HuH-7.5 (cell line): ENCODE results near the gene COMMD3.
"Not testable (repeated sequence)": the region's sequence is repeated elsewhere in the genome, so short reads cannot be mapped to it uniquely, and the experiment has no call there.

Experiments
- DNase-seq: peaks from one replicate; pipeline ENCODE4 v3.0.0; 2011; ENCODE audit warnings: low spot score

The COMMD3 gene

DNA sequence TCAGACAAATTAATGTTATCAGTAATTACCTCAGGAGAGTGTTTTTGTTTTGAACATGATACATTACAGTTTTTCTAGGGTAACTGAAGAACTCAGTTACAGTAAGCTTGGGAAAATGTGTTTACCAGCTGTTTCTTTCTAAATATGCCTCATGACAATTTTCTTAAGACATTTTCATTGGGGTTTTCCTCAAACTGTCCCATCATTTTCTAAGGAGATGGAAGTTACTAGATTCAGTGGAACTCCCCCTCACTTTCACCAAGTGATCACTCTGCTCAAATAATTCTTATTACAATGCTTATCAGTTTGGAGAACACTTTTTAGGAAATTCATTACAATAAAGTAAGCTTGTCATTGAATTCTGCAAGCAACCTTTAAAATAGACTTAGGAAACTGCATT, 22.7 kb downstream of the COMMD3 start:
- no peak for DNase-seq

DNA sequence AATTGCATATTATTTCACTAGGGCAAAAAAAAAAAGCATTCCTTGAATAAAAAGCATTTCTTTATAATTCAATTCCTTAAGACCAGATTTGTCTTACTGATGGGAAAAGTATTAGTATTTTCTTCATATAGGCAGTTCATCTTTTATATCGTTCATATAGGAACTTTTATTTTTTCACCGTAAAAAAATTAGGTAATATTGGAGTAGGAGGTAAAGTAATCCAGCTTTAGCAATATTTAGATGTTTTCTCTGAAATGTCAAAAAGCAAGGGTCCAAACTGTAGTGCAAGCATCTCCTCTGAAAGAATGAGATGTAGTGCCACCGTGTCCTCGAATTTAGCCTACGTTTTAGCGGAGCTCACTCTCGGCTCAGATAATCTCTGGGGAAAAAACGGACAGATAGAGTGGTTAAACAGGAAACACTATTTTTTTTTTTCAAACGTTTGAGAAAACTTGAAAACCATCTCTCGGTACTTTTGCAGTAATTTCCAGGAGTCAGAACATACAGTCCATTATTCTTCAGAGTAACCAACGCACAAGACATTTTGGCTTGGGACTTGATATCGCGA, 23.7 kb downstream of the COMMD3 start:
- DNase-seq, result no peak

DNA sequence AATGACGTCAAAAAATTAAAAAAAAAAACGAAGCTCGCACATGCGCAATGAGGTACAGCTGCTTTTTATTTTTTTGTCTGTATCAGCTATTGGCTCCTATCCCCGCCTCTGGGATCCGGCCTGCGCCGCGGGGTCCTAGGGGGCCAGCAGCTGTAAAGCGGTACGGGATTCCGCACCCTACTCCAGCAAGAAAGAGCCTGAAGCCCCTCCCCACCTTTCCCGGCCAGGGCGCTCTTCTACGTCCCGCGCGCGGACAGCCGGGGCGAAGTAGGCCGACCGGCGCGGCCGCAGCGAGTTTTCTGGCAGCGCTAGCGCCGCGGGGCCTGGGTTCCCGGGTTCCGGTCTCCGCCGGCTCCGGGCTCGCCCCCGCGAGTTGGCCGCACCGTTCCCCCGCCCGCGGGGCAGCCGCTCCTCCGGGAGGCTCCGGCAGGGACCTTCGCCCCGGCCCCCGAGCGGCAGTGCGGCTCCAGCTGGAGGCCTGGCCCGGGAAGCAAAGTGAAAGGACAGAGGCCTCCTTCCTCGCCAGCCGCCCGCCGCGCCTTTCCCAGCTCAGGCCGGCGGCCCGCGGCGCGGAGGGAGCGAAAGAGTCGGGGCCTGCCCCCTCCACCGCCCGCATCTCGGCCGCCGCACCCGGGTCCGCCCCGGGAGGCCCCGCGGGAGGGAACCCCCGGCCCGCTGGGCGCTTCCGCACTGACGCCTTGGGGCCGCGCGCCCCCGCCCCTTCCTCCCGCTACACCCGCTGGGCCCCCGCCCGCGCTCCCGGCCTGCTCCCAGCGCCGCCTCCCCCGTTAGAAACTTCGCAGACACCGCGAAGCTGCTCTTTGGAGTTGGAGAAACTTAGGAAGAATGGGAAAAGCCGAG, 24.4 kb downstream of the COMMD3 start:
- peak; percentile 83 for DNase-seq

DNA sequence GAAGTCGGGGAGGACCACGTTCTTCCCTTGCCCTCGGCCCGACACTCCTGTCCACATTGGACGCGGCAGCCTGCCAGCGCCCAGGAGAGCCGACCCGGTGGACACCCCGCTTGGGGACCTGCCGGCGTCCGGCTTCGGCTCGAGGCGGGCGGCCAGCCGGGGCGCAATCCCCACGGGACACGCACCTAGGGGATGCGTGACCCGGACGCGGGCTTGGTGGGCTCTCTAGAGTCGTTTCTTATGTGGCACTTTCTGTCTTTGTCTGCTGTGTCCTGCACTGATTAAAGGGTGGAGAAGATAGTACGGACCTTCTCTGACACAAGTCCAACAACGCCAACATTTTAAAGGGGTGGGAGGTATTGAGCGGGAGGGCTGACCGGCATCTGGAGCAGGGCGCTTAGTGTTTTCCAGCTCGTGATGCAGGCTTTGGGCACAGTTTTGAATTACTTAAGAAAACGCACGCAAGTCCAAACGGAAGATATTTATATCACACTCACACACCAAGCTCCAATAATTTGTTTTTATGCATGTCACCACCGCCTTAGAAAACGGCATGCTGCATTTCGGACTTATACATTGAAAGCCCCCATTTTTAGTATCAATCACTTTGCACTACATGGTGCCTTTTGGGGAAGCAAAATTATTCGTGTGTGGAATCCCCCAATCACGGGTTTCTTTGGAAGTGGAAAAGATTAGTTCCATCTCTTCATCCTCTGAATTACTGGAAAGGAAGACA, 25.2 kb downstream of the COMMD3 start:
- no peak for DNase-seq

DNA sequence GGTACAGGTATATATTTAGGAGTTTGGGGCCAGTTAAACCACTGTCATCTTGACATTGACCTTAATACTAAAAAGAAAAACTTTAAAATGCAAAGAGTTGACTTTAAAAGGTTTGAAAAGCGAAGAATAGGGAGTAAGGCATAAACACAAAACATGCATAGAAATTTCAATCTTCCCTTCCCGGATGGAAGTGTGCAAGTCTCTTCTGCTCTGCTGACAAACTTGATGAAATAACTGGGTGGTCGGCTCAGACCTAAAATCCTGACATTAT, 25.7 kb downstream of the COMMD3 start:
- no peak for DNase-seq

DNA sequence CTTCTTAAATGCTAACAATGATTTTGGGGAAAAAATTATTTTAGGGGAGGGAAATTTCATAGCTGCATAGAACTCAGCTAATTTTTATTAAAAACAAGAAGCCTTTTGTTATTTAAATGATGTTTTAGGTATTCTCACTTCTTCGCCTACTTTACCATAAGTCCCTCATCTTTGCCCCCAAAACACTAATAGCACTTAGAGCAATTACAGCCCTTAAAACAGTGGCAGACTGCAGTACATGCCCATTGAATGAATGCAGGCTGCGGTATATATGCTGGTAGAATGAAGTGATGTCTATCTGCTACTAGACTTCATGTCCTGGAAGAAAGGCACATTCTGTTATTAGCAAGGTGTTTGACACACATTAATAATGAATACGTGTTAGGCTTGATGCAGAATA, 26.2 kb downstream of the COMMD3 start:
- no peak for DNase-seq

DNA sequence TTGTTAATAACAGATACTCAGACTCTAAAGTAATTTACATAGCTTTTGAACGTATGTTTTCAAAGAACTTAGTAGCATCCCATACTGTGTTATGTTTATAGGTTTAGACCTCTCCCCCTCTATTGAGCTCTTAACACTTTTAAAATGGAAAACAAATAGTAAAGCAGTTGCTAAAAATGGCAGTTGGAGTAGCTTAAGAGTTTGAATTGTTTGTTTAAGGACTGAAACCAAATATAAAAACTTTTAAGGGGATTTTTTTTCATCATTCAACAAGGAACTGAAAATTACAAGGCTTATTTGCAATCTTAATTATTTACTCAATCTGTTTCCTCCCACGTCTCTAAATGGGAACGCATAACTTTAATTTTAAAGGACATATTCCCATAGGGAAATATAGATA, 27.5 kb downstream of the COMMD3 start:
- no peak for DNase-seq

DNA sequence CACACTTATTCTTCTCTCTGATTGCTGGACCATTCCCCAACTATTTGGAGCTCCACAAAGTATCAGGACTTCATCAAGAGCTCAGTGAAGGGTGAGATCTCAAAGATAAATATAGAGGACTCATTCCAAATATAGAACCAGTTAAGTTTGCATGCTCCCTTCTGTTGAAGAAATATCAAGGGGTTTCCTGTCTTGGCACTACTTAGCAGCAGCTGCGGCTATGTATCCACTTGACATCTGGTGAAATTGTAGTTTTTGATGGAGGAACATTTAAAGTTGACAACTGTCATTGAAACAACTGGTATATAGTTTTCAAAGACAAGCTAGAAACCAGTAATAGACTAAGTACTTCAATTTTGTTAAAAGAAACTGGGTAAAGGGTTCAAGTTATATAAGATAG, 28.1 kb downstream of the COMMD3 start:
- DNase-seq, result no peak

DNA sequence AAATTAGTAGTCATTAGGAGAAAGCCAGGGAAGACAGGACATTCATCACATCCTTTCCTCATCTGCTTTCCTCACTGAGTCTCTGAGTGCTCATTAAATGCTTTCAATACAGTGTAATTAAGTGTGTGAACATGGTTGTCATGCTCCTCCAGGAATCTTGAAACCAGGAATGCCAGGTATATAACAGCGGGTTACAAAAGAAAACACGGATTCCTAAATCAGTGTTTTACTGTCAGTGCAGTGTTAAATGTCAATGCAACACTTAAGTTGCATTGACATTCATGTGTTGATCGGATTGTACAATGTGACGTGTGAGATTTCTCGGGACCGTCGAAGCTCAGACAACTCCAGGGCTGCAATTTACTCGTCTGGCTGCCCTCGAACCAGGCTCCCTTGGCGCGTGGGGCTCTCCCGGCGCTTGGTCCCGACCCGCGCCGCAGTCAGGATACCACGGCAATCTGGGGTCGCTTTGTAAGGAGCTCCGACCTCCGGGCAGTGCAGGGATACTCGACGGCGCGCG, 28.7 kb downstream of the COMMD3 start:
- no peak for DNase-seq

DNA sequence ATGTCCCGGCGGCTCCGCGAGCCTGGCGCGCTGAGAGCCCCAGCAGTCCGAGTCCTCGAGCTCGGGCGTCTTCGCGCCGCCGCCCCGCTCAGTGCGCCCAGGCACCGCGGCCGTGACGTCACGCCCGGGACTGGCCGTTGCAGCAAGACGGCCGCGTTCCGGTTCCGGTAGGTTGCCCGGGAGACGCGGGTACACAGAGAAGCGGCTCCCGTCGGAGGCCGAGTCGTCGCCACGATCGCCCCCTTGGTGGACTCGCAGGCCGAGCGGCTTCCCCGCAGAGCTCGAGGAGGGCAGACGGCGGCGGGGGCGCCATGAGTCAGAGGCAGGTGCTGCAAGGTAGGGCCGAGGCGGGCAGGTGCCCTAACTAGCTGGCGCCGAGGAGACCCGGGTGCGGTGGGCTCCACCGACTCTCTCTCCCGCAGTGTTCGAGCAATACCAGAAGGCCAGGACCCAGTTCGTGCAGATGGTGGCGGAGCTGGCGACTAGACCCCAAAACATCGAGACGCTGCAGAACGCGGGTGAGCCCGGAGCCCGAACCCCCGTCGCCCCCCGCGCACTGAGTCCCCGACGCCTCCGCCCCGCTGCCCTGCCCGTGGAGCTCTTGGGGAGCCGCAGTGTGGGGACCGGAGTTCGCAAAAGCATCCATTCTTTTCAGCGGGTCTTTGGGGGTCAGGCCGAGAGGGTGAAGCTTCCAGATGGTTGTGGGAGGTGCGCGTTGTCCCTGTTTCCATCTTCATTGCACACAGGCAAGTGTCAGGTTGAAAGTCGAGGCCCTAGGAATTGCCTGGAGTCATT, 29.3 kb downstream of the COMMD3 start, which contains the start of gene SPAG6:
Gene SPAG6 (plus strand): TSS at position 196 of the 795 bp plus-strand sequence. CDS start 116 bp downstream, at position 312.
- DNase-seq, result no peak

DNA sequence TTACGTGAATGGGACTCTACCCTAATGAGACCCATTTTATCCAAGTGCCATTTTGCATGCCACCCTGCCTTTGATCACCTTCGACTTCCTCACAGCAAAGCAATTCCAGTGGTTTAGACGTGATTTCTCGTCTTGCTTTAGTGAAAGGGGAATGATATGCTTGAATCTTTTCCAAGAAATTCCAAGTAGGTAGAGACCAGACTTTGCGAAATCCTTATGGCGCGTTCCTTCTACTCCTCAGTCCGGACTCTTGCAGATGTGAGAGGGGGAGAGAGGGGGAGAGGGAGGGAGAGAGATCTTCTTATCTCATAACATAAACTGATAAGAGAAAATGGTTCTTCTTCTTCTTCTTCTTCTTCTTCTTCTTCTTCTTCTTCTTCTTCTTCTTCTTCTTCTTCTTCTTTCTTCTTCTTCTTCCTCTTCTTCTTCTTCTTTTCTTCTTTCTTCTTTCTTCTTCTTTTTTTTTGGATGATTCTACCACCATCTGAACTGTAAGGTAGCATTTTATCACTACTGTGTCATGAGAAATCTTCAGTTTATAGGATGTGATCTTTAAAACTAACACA, 30.0 kb downstream of the COMMD3 start:
- no peak for DNase-seq

DNA sequence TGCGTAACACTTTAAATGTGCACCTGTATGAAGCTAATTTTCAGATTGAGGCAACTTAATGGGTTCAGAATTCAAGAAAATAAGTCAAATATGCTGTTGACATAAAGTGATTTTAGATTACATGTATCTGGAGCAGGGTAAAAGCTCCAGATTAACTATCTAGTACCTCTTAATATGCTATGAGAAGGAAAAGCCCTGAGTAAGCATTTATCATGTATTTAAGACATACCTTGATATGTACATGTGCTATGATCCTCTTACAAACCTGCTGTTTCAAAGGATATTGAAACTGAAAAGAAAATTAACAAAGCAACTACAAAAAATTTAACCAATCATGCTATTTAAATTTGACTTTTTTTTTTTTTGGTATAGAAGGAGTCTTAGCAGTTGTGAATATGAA, 33.6 kb downstream of the COMMD3 start:
- no peak for DNase-seq

DNA sequence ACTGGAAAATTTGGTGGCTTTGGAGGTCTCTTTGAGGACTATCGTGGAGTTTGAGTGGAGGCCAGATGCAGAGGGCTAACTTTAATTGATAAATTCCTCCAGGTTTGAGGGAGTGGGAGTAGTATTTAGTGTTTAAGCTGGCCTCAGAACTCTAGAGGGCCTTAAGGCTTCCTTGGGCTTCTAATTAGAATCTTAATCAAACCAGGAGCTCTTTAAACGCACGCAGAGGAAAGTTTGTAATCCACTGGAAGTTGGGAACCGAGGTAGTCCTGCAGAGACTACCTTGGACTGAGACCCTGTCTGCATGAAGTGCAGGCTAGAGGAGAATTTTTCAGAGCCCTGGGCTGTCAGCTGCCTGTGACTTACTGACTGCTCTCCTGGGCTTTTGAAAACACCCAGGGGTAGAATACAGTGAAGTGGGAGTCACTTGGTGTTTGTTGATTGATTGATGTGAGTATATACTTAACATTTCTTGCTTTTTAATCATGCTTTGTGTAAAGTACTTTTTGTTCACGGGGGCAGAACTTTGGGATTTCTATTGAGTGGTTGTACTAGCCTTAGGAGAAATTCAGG, 35.0 kb downstream of the COMMD3 start:
- DNase-seq, result no peak

DNA sequence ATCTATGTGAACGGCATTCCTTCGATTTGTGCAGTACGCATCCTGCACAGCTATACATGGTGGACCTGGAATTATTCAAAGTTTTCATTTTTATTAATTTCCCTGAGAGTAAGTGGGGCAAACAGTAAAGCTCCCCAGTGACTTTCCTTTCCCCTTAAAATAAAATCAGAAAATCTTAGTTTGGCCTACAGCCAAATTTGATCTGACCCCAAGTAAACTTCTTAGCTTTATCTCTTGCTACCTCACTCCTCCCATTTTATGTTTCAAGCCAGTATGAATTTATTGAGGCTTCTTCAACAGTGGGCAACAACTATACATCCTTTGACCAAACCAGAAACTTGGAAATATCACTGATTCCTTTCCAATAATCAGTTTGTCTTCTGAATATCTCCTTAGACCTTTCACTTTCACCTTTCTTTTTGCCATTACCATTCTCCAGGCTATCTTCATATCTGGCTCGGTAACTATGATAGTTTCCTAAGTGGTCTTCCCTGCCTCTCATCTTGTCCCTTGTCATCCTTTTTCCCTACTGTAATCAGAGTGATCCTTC, 40.2 kb downstream of the COMMD3 start:
- no peak for DNase-seq

DNA sequence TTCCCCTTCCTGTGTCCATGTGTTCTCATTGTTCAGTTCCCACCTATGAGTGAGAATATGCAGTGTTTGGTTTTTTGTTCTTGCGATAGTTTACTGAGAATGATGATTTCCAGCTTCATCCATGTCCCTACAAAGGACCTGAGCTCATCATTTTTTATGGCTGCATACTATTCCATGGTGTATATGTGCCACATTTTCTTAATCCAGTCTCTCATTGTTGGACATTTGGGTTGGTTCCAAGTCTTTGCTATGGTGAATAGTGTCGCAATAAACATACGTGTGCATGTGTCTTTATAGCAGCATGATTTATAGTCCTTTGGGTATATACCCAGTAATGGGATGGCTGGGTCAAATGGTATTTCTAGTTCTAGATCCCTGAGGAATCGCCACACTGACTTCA, 41.6 kb downstream of the COMMD3 start:
- DNase-seq, result not testable (repeated sequence)

DNA sequence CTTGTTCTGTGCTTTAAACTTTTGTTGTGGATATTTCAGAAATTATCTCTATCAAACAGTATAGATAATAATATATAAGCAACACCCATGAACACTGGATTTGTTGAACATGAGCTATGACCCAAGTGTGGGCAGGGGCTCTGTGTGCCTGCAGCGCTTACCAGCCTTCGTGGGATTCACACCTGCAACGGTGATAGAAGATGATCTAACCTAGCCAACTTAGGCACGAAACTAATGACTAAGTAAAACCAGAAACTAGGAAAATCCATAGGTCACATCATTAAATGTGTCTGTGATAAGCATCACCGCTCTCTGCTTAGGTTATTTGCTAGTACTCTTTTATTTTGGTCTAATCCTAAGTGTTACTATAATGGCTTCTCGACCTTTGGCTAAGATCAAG, 47.1 kb downstream of the COMMD3 start:
- DNase-seq, result no peak

DNA sequence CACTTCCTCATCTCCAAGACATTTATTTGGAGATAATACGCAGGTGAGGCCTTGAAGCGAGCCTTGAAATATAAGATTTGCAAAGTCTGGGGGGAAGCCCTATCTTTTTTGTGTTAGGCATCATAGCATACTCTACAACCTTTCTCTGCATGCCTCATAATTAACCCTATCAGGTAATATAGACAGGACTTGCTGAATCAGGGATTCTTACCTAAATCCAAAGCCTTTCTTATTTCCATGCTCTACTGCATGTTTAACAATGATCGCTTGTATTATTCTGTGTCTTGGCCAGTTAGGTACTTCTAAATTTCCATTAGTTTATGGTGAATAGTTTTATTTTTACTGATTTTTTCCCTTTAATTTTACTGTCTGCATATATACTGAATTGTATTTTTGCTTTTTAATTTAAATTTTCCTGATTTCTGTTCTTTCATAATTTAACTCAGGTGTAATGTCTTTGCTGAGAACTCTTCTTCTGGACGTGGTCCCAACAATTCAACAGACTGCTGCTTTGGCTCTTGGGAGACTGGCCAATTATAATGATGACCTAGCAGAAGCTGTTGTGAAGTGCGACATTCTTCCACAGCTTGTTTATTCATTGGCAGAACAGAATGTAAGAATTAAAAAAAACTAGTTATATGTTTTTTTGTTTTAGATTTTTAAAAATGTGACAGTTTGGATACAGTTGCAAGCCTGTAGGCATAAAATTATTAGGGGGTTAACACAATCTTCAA, 48.4 kb downstream of the COMMD3 start:
- no peak for DNase-seq

DNA sequence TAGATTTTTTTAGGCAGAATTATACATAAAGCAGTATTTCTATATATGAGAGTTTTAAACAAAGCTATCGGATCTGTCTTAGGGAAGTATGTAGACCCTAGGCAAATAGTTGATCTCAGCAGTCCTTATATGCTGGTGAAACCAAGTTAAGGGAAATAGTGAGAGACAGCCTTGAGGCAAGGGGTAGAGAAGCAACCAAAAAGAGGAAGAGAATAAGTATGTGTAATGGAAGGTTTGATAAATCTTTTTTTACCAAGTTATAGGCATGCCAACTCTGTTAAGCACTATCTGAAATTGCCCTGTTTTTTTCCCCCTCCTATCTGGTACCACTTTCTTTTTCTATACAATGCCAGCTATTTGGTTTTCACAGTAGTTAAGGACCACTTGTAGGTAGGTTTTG, 49.0 kb downstream of the COMMD3 start:
- DNase-seq, result no peak

DNA sequence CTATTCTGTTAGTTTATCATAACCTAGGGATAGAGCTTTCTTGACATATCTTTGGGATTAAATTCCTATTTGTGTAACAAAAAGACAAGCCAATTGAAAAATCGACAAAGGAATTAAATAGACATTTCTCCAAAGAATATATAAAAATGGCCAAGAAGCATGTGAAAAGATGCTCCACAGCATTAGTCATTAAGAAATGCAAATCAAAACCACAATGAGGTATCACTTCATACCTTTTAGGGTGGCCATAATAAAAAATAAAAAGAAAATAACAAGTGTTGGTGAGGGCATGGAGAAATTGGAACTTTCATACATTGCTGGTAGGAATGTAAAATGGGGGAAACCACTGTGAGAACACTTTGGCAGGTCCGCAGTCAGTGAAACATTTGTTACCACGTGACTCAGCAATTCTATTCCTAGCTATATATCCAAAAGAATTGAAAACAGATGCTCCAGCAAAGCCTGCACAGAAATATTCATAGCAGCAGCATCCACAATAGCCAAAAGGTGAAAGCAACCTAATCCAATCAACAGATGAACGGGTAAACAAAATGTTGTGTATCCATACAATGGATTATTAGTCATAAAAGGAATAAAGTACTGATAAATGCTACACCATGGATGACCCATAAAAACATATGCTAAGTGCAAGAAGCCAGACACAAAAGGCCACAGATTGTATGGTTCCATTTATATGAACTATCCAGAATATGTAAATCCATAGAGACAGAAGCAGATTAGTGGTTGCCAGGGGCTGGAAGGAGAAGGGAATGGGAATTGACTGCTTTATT, 49.7 kb downstream of the COMMD3 start:
- DNase-seq, result no peak

DNA sequence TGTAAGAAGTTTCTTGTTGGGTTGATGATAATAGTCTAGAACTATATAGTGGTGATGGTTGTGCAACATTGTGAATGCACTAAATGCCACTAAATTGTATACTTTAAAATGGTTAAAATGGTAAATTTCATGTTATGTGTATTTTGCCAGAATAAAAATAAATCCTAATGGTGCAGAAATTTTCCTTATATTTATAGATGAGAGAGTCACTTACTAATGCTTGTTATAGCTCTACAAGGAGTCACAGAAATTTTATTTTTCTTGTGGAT, 50.2 kb downstream of the COMMD3 start:
- DNase-seq, result no peak
